HEK293 (cell line): Measurements from ENCODE around the gene FBLN2.

Experiments
- ATF2 ChIP-seq: fragments of 450-650 bp; formaldehyde crosslinking; IDR thresholded peaks from 2 replicates; pipeline ENCODE4 v1.5.1; 2016; ENCODE audit warnings: missing biosample characterization, missing genetic modification characterization, low read depth
- ZNF23 ChIP-seq: fragments of 450-650 bp; formaldehyde crosslinking; IDR thresholded peaks from 2 replicates; pipeline ENCODE4 v1.5.1; 2016; ENCODE audit warnings: missing biosample characterization, missing genetic modification characterization, borderline replicate concordance
- ZNF518A ChIP-seq: fragments of 450-650 bp; formaldehyde crosslinking; conservative IDR thresholded peaks from 2 replicates; pipeline ENCODE4 v1.5.1; 2016; ENCODE audit warnings: low read depth, missing biosample characterization, missing genetic modification characterization
- ZNF677 ChIP-seq: fragments of 450-650 bp; IDR thresholded peaks from 2 replicates; pipeline ENCODE4 v1.5.0; 2018; ENCODE audit warnings: missing biosample characterization, mild to moderate bottlenecking, missing genetic modification characterization, moderate library complexity
- TF ChIP-seq, protein P1 (sequence below): fragments of 450-650 bp; formaldehyde crosslinking; IDR thresholded peaks from 2 replicates; pipeline ENCODE4 v1.5.1; 2016; ENCODE audit warnings: missing biosample characterization, missing genetic modification characterization

DNA sequence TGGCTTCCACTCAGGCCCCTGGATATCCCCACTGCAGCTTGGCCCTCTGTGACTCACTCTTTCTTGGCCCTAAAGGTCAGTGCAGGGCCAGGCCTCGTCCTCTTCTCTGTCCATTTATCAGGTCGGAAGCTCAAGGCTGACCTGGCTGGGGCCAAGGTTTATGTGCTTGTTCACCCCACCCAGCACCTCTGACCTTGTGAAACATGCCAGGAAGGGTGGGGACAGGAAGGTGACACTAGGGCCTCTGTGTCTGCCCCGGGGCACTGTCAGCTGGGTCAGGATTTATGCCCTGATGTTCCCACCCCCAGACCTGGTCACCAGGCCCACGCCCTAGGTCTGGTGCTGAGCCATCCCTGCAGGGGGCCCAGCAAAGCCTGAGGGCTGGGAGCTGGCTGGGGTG lies 103.8 kb downstream of the FBLN2 start:
- no peak for TF ChIP-seq ATF2
- TF ChIP-seq ZNF518A (tag by site-specific recombination): no peak
- TF ChIP-seq ZNF677 (tag by site-specific recombination): no peak
- TF ChIP-seq, protein P1, sequence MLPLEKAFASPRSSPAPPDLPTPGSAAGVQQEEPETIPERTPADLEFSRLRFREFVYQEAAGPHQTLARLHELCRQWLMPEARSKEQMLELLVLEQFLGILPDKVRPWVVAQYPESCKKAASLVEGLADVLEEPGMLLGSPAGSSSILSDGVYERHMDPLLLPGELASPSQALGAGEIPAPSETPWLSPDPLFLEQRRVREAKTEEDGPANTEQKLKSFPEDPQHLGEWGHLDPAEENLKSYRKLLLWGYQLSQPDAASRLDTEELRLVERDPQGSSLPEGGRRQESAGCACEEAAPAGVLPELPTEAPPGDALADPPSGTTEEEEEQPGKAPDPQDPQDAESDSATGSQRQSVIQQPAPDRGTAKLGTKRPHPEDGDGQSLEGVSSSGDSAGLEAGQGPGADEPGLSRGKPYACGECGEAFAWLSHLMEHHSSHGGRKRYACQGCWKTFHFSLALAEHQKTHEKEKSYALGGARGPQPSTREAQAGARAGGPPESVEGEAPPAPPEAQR (tag by site-specific recombination): no peak
- TF ChIP-seq ZNF23 (tag by site-specific recombination): no peak
